ENCODE results near the gene MGARP. TPM values are rescaled to one million over a fixed set of nuclear protein-coding genes. Genes with fewer than 3 reads are reported as not detected.

Gene MGARP
- total RNA-seq, 2 experiments from 2014 or later: 0.26 TPM; not detected in 1

- H3K27me3 Mint-ChIP-seq (ENCODE audit: low read depth): no peaks in the 10 kb centered on the region
- H3K27ac Mint-ChIP-seq: no peak overlapping the region
- no peaks in the 10 kb centered on the region for H3K4me1 Mint-ChIP-seq (ENCODE audit: low read depth)
- ChIA-PET POLR2A (no interaction called here), CTCF (interaction anchor here (0.6 kb wide), 1 partner anchor 52 kb away, joined by 3 read pairs; no protein-coding TSS in a partner anchor)
- no peak overlapping the region for H3K4me3 Mint-ChIP-seq
- no peaks in the 10 kb centered on the region for H3K9me3 Mint-ChIP-seq (ENCODE audit: insufficient read depth)
- ATAC-seq: no peak
- no peak for DNase-seq
- H3K36me3 Mint-ChIP-seq (ENCODE audit: low read depth): no peaks in the 10 kb centered on the region
Measured at GRCh38 chr4:139243448-139244365, 36.3 kb downstream of the MGARP start.

GRCh38 chr4:139242511-139243051 is 37.4 kb downstream of the MGARP start:
- ChIA-PET CTCF (no interaction called here), POLR2A (no interaction called here)
- no peak overlapping the region for H3K27ac Mint-ChIP-seq
- H3K27me3 Mint-ChIP-seq (ENCODE audit: low read depth): no peaks in the 10 kb centered on the region
- DNase-seq (no peak), ATAC-seq (no peak)
- H3K9me3 Mint-ChIP-seq (ENCODE audit: insufficient read depth): no peaks in the 10 kb centered on the region
- H3K36me3 Mint-ChIP-seq (ENCODE audit: low read depth): no peaks in the 10 kb centered on the region
- H3K4me1 Mint-ChIP-seq (ENCODE audit: low read depth): peaks cover 2% of the 10 kb centered on the region
- H3K4me3 Mint-ChIP-seq: no peak overlapping the region

GRCh38 chr4:139241784-139242151 is 38.3 kb downstream of the MGARP start:
- Mint-ChIP-seq H3K9me3 (ENCODE audit: insufficient read depth) (no peaks in the 10 kb centered on the region), H3K27ac (no peak overlapping the region), H3K27me3 (ENCODE audit: low read depth) (no peaks in the 10 kb centered on the region), H3K4me3 (no peak overlapping the region), H3K4me1 (ENCODE audit: low read depth) (peaks cover 2% of the 10 kb centered on the region), H3K36me3 (ENCODE audit: low read depth) (no peaks in the 10 kb centered on the region)
- ChIA-PET POLR2A (no interaction called here), CTCF (no interaction called here)
- no peak for ATAC-seq
- no peak for DNase-seq

GRCh38 chr4:139241086-139241783 is 38.8 kb downstream of the MGARP start:
- POLR2A ChIA-PET: no interaction called here
- no peak overlapping the region for H3K4me3 Mint-ChIP-seq
- ATAC-seq (no peak), DNase-seq (no peak)
- no peaks in the 10 kb centered on the region for H3K36me3 Mint-ChIP-seq (ENCODE audit: low read depth)
- H3K9me3 Mint-ChIP-seq (ENCODE audit: insufficient read depth): no peaks in the 10 kb centered on the region
- CTCF ChIA-PET: no interaction called here
- H3K4me1 Mint-ChIP-seq (ENCODE audit: low read depth): peaks cover 2% of the 10 kb centered on the region
- no peak overlapping the region for H3K27ac Mint-ChIP-seq
- no peaks in the 10 kb centered on the region for H3K27me3 Mint-ChIP-seq (ENCODE audit: low read depth)

- DNase-seq: no peak
- no peak overlapping the region for H3K4me3 Mint-ChIP-seq
- H3K27ac Mint-ChIP-seq: no peak overlapping the region
- no peaks in the 10 kb centered on the region for H3K9me3 Mint-ChIP-seq (ENCODE audit: insufficient read depth)
- POLR2A ChIA-PET: no interaction called here
- H3K36me3 Mint-ChIP-seq (ENCODE audit: low read depth): no peaks in the 10 kb centered on the region
- CTCF ChIA-PET: interaction anchor here (1.0 kb wide), 1 partner anchor 11 kb away, joined by 3 read pairs; no protein-coding TSS in a partner anchor
- no peak for ATAC-seq
- H3K4me1 Mint-ChIP-seq (ENCODE audit: low read depth): peaks cover 2% of the 10 kb centered on the region
- H3K27me3 Mint-ChIP-seq (ENCODE audit: low read depth): peaks cover 2% of the 10 kb centered on the region
Measured at GRCh38 chr4:139239127-139239772, 40.8 kb downstream of the MGARP start.

GRCh38 chr4:139234253-139234652 is 45.8 kb downstream of the MGARP start:
- ChIA-PET CTCF (interaction anchor here (2.0 kb wide), 1 partner anchor 61 kb away, joined by 7 read pairs; no protein-coding TSS in a partner anchor), POLR2A (no interaction called here)
- Mint-ChIP-seq H3K27me3 (ENCODE audit: low read depth) (peaks cover 2% of the 10 kb centered on the region), H3K27ac (no peak overlapping the region), H3K36me3 (ENCODE audit: low read depth) (no peaks in the 10 kb centered on the region), H3K4me3 (no peak overlapping the region), H3K9me3 (ENCODE audit: insufficient read depth) (no peaks in the 10 kb centered on the region), H3K4me1 (ENCODE audit: low read depth) (peaks cover 2% of the 10 kb centered on the region)
- ATAC-seq (no peak), DNase-seq (no peak)

GRCh38 chr4:139229534-139230039 is 50.4 kb downstream of the MGARP start:
- H3K9me3 Mint-ChIP-seq (ENCODE audit: insufficient read depth): no peaks in the 10 kb centered on the region
- no peak overlapping the region for H3K4me3 Mint-ChIP-seq
- no peaks in the 10 kb centered on the region for H3K36me3 Mint-ChIP-seq (ENCODE audit: low read depth)
- H3K4me1 Mint-ChIP-seq (ENCODE audit: low read depth): peaks cover 2% of the 10 kb centered on the region
- no peak overlapping the region for H3K27ac Mint-ChIP-seq
- no peak for DNase-seq
- H3K27me3 Mint-ChIP-seq (ENCODE audit: low read depth): no peaks in the 10 kb centered on the region
- ChIA-PET POLR2A (no interaction called here), CTCF (interaction anchor here (1.3 to 4.0 kb wide), 3 partner anchors 66 to 199 kb away, joined by 4 to 28 read pairs (median 12); no protein-coding TSS in a partner anchor)
- no peak for ATAC-seq

GRCh38 chr4:139227729-139228404 is 52.2 kb downstream of the MGARP start:
- DNase-seq (no peak), ATAC-seq (peak; percentile 65)
- no peak overlapping the region for H3K4me3 Mint-ChIP-seq
- H3K9me3 Mint-ChIP-seq (ENCODE audit: insufficient read depth): no peaks in the 10 kb centered on the region
- ChIA-PET POLR2A (interaction anchor here (0.5 kb wide), 1 partner anchor 194 kb away, joined by 3 read pairs; no protein-coding TSS in a partner anchor), CTCF (interaction anchor here (0.7 to 4.0 kb wide), 11 partner anchors 11 to 244 kb away, joined by 3 to 28 read pairs (median 4); partner anchors contain the start of genes MGARP and NAA15)
- no peak overlapping the region for H3K27ac Mint-ChIP-seq
- H3K4me1 Mint-ChIP-seq (ENCODE audit: low read depth): peaks cover 7% of the 10 kb centered on the region
- no peaks in the 10 kb centered on the region for H3K36me3 Mint-ChIP-seq (ENCODE audit: low read depth)
- no peaks in the 10 kb centered on the region for H3K27me3 Mint-ChIP-seq (ENCODE audit: low read depth)

- Mint-ChIP-seq H3K27me3 (ENCODE audit: low read depth) (no peaks in the 10 kb centered on the region), H3K9me3 (ENCODE audit: insufficient read depth) (no peaks in the 10 kb centered on the region), H3K27ac (no peak overlapping the region), H3K4me3 (no peak overlapping the region), H3K36me3 (ENCODE audit: low read depth) (no peaks in the 10 kb centered on the region), H3K4me1 (ENCODE audit: low read depth) (peaks cover 16% of the 10 kb centered on the region)
- ATAC-seq (no peak), DNase-seq (no peak)
- POLR2A ChIA-PET: interaction anchor here (1.4 kb wide), 1 partner anchor 72 kb away, joined by 3 read pairs; no protein-coding TSS in a partner anchor
- CTCF ChIA-PET: interaction anchor here (0.9 to 2.5 kb wide), 4 partner anchors 37 to 193 kb away, joined by 3 to 10 read pairs (median 6); no protein-coding TSS in a partner anchor
Measured at GRCh38 chr4:139223682-139224317, 56.2 kb downstream of the MGARP start.

GRCh38 chr4:139222215-139222614 is 57.8 kb downstream of the MGARP start:
- POLR2A ChIA-PET: no interaction called here
- no peak overlapping the region for H3K27ac Mint-ChIP-seq
- CTCF ChIA-PET: no interaction called here
- H3K4me1 Mint-ChIP-seq (ENCODE audit: low read depth): peaks cover 15% of the 10 kb centered on the region
- DNase-seq (no peak), ATAC-seq (no peak)
- no peaks in the 10 kb centered on the region for H3K27me3 Mint-ChIP-seq (ENCODE audit: low read depth)
- H3K9me3 Mint-ChIP-seq (ENCODE audit: insufficient read depth): no peaks in the 10 kb centered on the region
- H3K4me3 Mint-ChIP-seq: no peak overlapping the region
- H3K36me3 Mint-ChIP-seq (ENCODE audit: low read depth): no peaks in the 10 kb centered on the region

GRCh38 chr4:139221687-139222086 is 58.3 kb downstream of the MGARP start:
- CTCF ChIA-PET: no interaction called here
- ATAC-seq (no peak), DNase-seq (no peak)
- no peak overlapping the region for H3K4me3 Mint-ChIP-seq
- H3K27me3 Mint-ChIP-seq (ENCODE audit: low read depth): no peaks in the 10 kb centered on the region
- no peak overlapping the region for H3K27ac Mint-ChIP-seq
- POLR2A ChIA-PET: no interaction called here
- H3K4me1 Mint-ChIP-seq (ENCODE audit: low read depth): peaks cover 15% of the 10 kb centered on the region
- no peaks in the 10 kb centered on the region for H3K9me3 Mint-ChIP-seq (ENCODE audit: insufficient read depth)
- H3K36me3 Mint-ChIP-seq (ENCODE audit: low read depth): no peaks in the 10 kb centered on the region

Measured in activated CD8-positive, alpha-beta T cell treated with anti-CD3 and anti-CD28 coated beads, Interleukin-2, amount 10 ng/mL, durations not matched to agents 7 days and 5 days (primary cell).